HFFc6 (cell line): Measurements from ENCODE around the gene SCARB2. TPM values are rescaled to one million over a fixed set of nuclear protein-coding genes. Genes with fewer than 3 reads are reported as not detected.

Experiments used
- DNase-seq: peaks from one replicate; pipeline ENCODE4 v3.0.0-alpha.2; 2018
- H3K27ac Mint-ChIP-seq: 2 replicates; pipeline ENCODE4 v1.8.0; 2020; ENCODE audit warnings: mild to moderate bottlenecking, mixed read lengths
- H3K27me3 Mint-ChIP-seq: 2 replicates; pipeline ENCODE4 v1.8.0; 2021; ENCODE audit warnings: mild to moderate bottlenecking, moderate library complexity, mixed read lengths; ENCODE audit not compliant: insufficient read depth
- H3K36me3 Mint-ChIP-seq: 2 replicates; pipeline ENCODE4 v1.8.0; 2021; ENCODE audit warnings: low read depth, mixed read lengths
- H3K4me1 Mint-ChIP-seq: 2 replicates; pipeline ENCODE4 v1.8.0; 2020; ENCODE audit warnings: low read depth, mixed read lengths
- H3K4me3 Mint-ChIP-seq: 2 replicates; pipeline ENCODE4 v1.8.0; 2020; ENCODE audit warnings: mild to moderate bottlenecking, moderate library complexity, mixed read lengths
- H3K9me3 Mint-ChIP-seq: 2 replicates; pipeline ENCODE4 v1.8.0; 2020; ENCODE audit warnings: mild to moderate bottlenecking, mixed read lengths
- CTCF ChIP-seq: fragments of 200-600 bp; sonication (generic); IDR thresholded peaks from 2 replicates; pipeline ENCODE4 v1.5.0; 2021; ENCODE audit warnings: antibody characterized with exemption, mild to moderate bottlenecking
- total RNA-seq, 6 experiments: library from RNA; stranded (reverse); fragmentation: NEBNext Ultra II Directional; extraction: Animal tissue kit (Norgen Biotek cat#: 25700); gene quantifications; 2 replicates in 1 of 6; 3 replicates in 5 of 6; pipeline ENCODE4 v1.2.3, GENCODE V29; 2021

The SCARB2 gene
- total RNA-seq, 6 experiments from 2014 or later = 126 to 145 (median 138) TPM

GRCh38 chr4:76155979-76156378 lies 57.6 kb downstream of the SCARB2 start:
- no peaks in the 10 kb centered on the region for H3K4me1 Mint-ChIP-seq
- H3K36me3 Mint-ChIP-seq = peaks cover 23% of the 10 kb centered on the region
- DNase-seq = no peak
- H3K27me3 Mint-ChIP-seq = no peaks in the 10 kb centered on the region
- H3K4me3 Mint-ChIP-seq = no peak overlapping the region
- no peak overlapping the region for H3K27ac Mint-ChIP-seq
- no peak for TF ChIP-seq CTCF
- peaks cover 4% of the 10 kb centered on the region; the same call in 1 of the 2 replicates for H3K9me3 Mint-ChIP-seq

GRCh38 chr4:76153356-76153755 lies 60.3 kb downstream of the SCARB2 start:
- H3K27ac Mint-ChIP-seq = no peak overlapping the region
- peaks cover 2% of the 10 kb centered on the region; the same call in 1 of the 2 replicates for H3K27me3 Mint-ChIP-seq
- H3K4me3 Mint-ChIP-seq = no peak overlapping the region
- DNase-seq = no peak
- H3K9me3 Mint-ChIP-seq = peaks cover 4% of the 10 kb centered on the region; the same call in 1 of the 2 replicates
- no peak for TF ChIP-seq CTCF
- peaks cover 17% of the 10 kb centered on the region for H3K36me3 Mint-ChIP-seq
- peaks cover 19% of the 10 kb centered on the region for H3K4me1 Mint-ChIP-seq

- H3K4me1 Mint-ChIP-seq = peaks cover 37% of the 10 kb centered on the region
- peak within 1 kb of the TSS; percentile 99 for H3K4me3 Mint-ChIP-seq
- peak within 1 kb of the TSS; percentile 97 for H3K27ac Mint-ChIP-seq
- H3K36me3 Mint-ChIP-seq = peaks cover 10% of the 10 kb centered on the region; the same call in 1 of the 2 replicates
- no peaks in the 10 kb centered on the region for H3K9me3 Mint-ChIP-seq
- DNase-seq = peak; percentile 88
- peaks cover 2% of the 10 kb centered on the region; the same call in 1 of the 2 replicates for H3K27me3 Mint-ChIP-seq
- TF ChIP-seq CTCF = no peak
These were observed 65.3 kb downstream of the SCARB2 start, which contains the start of gene NUP54 for GRCh38 chr4:76148142-76148865. TSS of gene NUP54 (minus strand) at chr4:76148397. CDS start at chr4:76148374, 23 bp downstream.

GRCh38 chr4:76147454-76148141 lies 66.0 kb downstream of the SCARB2 start:
- Mint-ChIP-seq H3K4me1 (peaks cover 37% of the 10 kb centered on the region), H3K9me3 (no peaks in the 10 kb centered on the region), H3K4me3 (peak overlapping the region; percentile 99), H3K27me3 (peaks cover 2% of the 10 kb centered on the region; the same call in 1 of the 2 replicates), H3K27ac (peak overlapping the region; percentile 97), H3K36me3 (peaks cover 10% of the 10 kb centered on the region; the same call in 1 of the 2 replicates)
- DNase-seq = peak; percentile 65
- TF ChIP-seq CTCF = no peak

- TF ChIP-seq CTCF = no peak
- Mint-ChIP-seq H3K4me1 (peaks cover 30% of the 10 kb centered on the region), H3K27me3 (peaks cover 2% of the 10 kb centered on the region; the same call in 1 of the 2 replicates), H3K9me3 (no peaks in the 10 kb centered on the region), H3K4me3 (no peak overlapping the region), H3K36me3 (peaks cover 15% of the 10 kb centered on the region), H3K27ac (no peak overlapping the region)
- DNase-seq = no peak
These were observed 69.1 kb downstream of the SCARB2 start for GRCh38 chr4:76144546-76144945.
